Muscle layer of duodenum (tissue), 2 donors: ENCODE data around the gene GPRIN3.
"Not testable (repeated sequence)": the region's sequence is repeated elsewhere in the genome, so short reads cannot be mapped to it uniquely, and the experiment has no call there.

Experiments used
- H3K27ac ChIP-seq: one replicate; pipeline ENCODE4 v1.7.0; 2013; ENCODE audit warnings: mild to moderate bottlenecking, low read length
- H3K27me3 ChIP-seq: one replicate; pipeline ENCODE4 v1.7.0; 2013; ENCODE audit warnings: low read depth, mild to moderate bottlenecking, control low read depth, low read length
- H3K36me3 ChIP-seq, 2 donors: one replicate each; pipeline ENCODE4 v1.7.0; 2013; ENCODE audit warnings: low read length in 2 of 2, control low read depth in 1 of 2, mild to moderate bottlenecking in 1 of 2; ENCODE audit not compliant: insufficient read depth in 2 of 2, control insufficient read depth in 1 of 2
- H3K4me1 ChIP-seq, 2 donors: one replicate each; pipeline ENCODE4 v1.7.0; 2013; ENCODE audit warnings: low read length in 2 of 2, mild to moderate bottlenecking in 2 of 2, control low read depth in 1 of 2, moderate library complexity in 1 of 2; ENCODE audit not compliant: insufficient read depth in 2 of 2, control insufficient read depth in 1 of 2
- H3K4me3 ChIP-seq, 2 donors: one replicate each; pipeline ENCODE4 v1.7.0; 2013; ENCODE audit warnings: low read length in 2 of 2, low read depth in 1 of 2, mild to moderate bottlenecking in 1 of 2
- H3K9me3 ChIP-seq, 2 donors: one replicate each; pipeline ENCODE4 v1.7.0; 2013; ENCODE audit warnings: low read length in 2 of 2, control low read depth in 1 of 2, mild to moderate bottlenecking in 1 of 2; ENCODE audit not compliant: control insufficient read depth in 1 of 2
- donor health status: healthy.

The GPRIN3 gene

GRCh38 chr4:89214308-89214707, 93.3 kb downstream of the GPRIN3 start:
- no peaks in the 10 kb centered on the region for H3K27me3 ChIP-seq
- H3K36me3 ChIP-seq = no peaks in the 10 kb centered on the region
- H3K4me3 ChIP-seq = no peak overlapping the region
- H3K4me1 ChIP-seq = no peaks in the 10 kb centered on the region
- H3K9me3 ChIP-seq = no peaks in the 10 kb centered on the region
- no peak overlapping the region for H3K27ac ChIP-seq

- Histone ChIP-seq H3K4me1 (no peaks in the 10 kb centered on the region), H3K27me3 (no peaks in the 10 kb centered on the region), H3K9me3 (peaks cover 0 to 3% of the 10 kb centered on the region in 2 donors), H3K4me3 (no peak overlapping the region), H3K27ac (no peak overlapping the region), H3K36me3 (no peaks in the 10 kb centered on the region)
Observed at GRCh38 chr4:89213382-89213701, 94.3 kb downstream of the GPRIN3 start.

- no peaks in the 10 kb centered on the region for H3K36me3 ChIP-seq
- peaks cover 0 to 4% of the 10 kb centered on the region in 2 donors for H3K9me3 ChIP-seq
- H3K4me3 ChIP-seq = no peak overlapping the region
- no peak overlapping the region for H3K27ac ChIP-seq
- H3K4me1 ChIP-seq = no peaks in the 10 kb centered on the region
- H3K27me3 ChIP-seq = no peaks in the 10 kb centered on the region
Observed at GRCh38 chr4:89212666-89213381, 94.8 kb downstream of the GPRIN3 start.

GRCh38 chr4:89204624-89205023, 103.0 kb downstream of the GPRIN3 start:
- Histone ChIP-seq H3K9me3 (peaks cover 0 to 4% of the 10 kb centered on the region in 2 donors), H3K4me3 (no peak overlapping the region), H3K36me3 (no peaks in the 10 kb centered on the region), H3K27ac (no peak overlapping the region), H3K4me1 (no peaks in the 10 kb centered on the region), H3K27me3 (no peaks in the 10 kb centered on the region)

GRCh38 chr4:89203902-89204301, 103.7 kb downstream of the GPRIN3 start:
- H3K4me3 ChIP-seq = no peak overlapping the region
- H3K27ac ChIP-seq = no peak overlapping the region
- peaks cover 0 to 4% of the 10 kb centered on the region in 2 donors for H3K9me3 ChIP-seq

GRCh38 chr4:89199394-89199793, 108.2 kb downstream of the GPRIN3 start:
- not testable (repeated sequence) for H3K27me3 ChIP-seq, H3K27ac ChIP-seq, H3K4me1 ChIP-seq, H3K4me3 ChIP-seq, H3K9me3 ChIP-seq, H3K36me3 ChIP-seq

More at GRCh38 chr4:89203902-89204301, 103.7 kb downstream of the GPRIN3 start:
- Histone ChIP-seq H3K36me3 (no peaks in the 10 kb centered on the region), H3K4me1 (no peaks in the 10 kb centered on the region), H3K27me3 (no peaks in the 10 kb centered on the region)

GRCh38 chr4:89197920-89198319, 109.7 kb downstream of the GPRIN3 start:
- no peaks in the 10 kb centered on the region for H3K27me3 ChIP-seq
- H3K36me3 ChIP-seq = no peaks in the 10 kb centered on the region
- H3K4me1 ChIP-seq = no peaks in the 10 kb centered on the region
- no peaks in the 10 kb centered on the region for H3K9me3 ChIP-seq
- no peak overlapping the region for H3K27ac ChIP-seq
- H3K4me3 ChIP-seq = no peak overlapping the region

GRCh38 chr4:89196745-89197144, 110.9 kb downstream of the GPRIN3 start:
- H3K36me3 ChIP-seq = no peaks in the 10 kb centered on the region
- no peak overlapping the region for H3K4me3 ChIP-seq
- H3K27me3 ChIP-seq = no peaks in the 10 kb centered on the region
- no peak overlapping the region for H3K27ac ChIP-seq
- no peaks in the 10 kb centered on the region for H3K4me1 ChIP-seq
- H3K9me3 ChIP-seq = no peaks in the 10 kb centered on the region

- Histone ChIP-seq H3K4me1 (no peaks in the 10 kb centered on the region), H3K27ac (no peak overlapping the region), H3K36me3 (no peaks in the 10 kb centered on the region), H3K9me3 (no peaks in the 10 kb centered on the region), H3K27me3 (no peaks in the 10 kb centered on the region), H3K4me3 (no peak overlapping the region)
Observed at GRCh38 chr4:89196056-89196674, 111.4 kb downstream of the GPRIN3 start.

GRCh38 chr4:89193843-89194242, 113.8 kb downstream of the GPRIN3 start:
- no peak overlapping the region for H3K4me3 ChIP-seq

More at GRCh38 chr4:89193843-89194242, 113.8 kb downstream of the GPRIN3 start:
- no peaks in the 10 kb centered on the region for H3K9me3 ChIP-seq
- no peaks in the 10 kb centered on the region for H3K36me3 ChIP-seq
- no peak overlapping the region for H3K27ac ChIP-seq
- H3K4me1 ChIP-seq = no peaks in the 10 kb centered on the region
- no peaks in the 10 kb centered on the region for H3K27me3 ChIP-seq
